Muscle of back (tissue), 11 donors: ENCODE data around the gene GSK3A. TPM values are rescaled to one million over a fixed set of nuclear protein-coding genes. Genes with fewer than 3 reads are reported as not detected.
"Not testable (repeated sequence)": the region's sequence is repeated elsewhere in the genome, so short reads cannot be mapped to it uniquely, and the experiment has no call there.

Source experiments
- DNase-seq, 3 donors: peaks; one replicate each; pipeline versions ENCODE4 v3.0.0 to v3.0.0-alpha.2; 2013
- polyA plus RNA-seq, 10 donors: library from polyadenylated mRNA; unstranded; fragments of 120-200 nt; gene quantifications; one replicate each; pipeline ENCODE4 v1.2.1, GENCODE V29; 2013; ENCODE audit not compliant: insufficient read length in 10 of 10

Gene GSK3A
- polyA plus RNA-seq, 10 donors = 34.4 to 49.0 (median 42.1) TPM

- DNase-seq = peak in 1 of 3 donors; percentile 43
Observed at GRCh38 chr19:42269478-42270345, 27.3 kb upstream of the GSK3A start.

GRCh38 chr19:42268704-42269477, 26.5 kb upstream of the GSK3A start, which contains the start of gene CIC:
CIC (plus strand) TSS chr19:42269252; CDS start chr19:42271784, 2,532 bp downstream.
- peak; percentile 100 for DNase-seq

- DNase-seq = peak; percentile 99 to 100 (median 100)
Observed at GRCh38 chr19:42268142-42268703, 25.8 kb upstream of the GSK3A start.

DNA sequence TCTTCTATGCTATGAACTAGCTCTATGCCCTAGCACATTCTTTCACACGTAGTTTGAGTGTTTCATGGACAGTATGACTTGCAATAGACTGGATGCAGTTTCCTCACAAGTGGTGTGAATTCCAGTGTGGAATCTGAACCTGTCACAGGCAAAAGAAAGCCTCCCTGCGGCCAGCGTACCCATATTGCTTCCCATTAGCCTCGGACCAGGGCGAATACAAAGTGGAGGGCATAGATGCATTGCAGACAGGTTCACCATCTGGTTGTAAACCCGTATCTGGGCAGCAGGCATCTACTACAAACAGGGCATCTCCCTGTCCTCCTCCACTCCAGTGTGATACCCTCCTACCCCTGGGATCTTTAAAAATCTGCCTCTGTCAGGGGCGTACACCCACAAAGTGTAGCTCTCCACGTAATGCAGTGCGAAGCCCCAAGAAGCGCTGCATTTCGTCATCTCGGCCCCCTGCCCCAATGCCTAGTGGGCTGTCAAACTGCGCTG, 25.3 kb upstream of the GSK3A start:
- DNase-seq = no peak

GRCh38 chr19:42266928-42267603, 24.7 kb upstream of the GSK3A start:
- DNase-seq = not testable (repeated sequence)

GRCh38 chr19:42266105-42266504, 23.7 kb upstream of the GSK3A start:
- not testable (repeated sequence) for DNase-seq

DNA sequence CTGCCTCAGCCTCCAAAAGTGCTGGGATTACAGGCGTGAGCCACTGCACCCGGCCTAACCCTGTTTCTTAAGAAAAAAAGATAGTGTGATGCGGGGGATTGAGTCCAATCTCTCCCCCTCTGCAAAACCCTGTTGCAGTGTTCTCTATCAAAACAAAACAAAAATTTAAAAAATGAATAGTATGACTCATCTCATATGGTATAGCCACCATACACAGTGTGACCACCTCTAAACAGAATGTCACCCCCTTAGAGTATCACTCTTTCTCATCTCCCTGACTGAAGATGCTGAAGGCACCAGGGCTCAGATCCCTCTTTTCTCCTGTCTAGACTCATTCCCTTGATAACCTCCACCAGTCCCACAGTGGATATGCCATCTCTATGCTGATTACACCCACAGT, 19.4 kb upstream of the GSK3A start:
- no peak for DNase-seq

DNA sequence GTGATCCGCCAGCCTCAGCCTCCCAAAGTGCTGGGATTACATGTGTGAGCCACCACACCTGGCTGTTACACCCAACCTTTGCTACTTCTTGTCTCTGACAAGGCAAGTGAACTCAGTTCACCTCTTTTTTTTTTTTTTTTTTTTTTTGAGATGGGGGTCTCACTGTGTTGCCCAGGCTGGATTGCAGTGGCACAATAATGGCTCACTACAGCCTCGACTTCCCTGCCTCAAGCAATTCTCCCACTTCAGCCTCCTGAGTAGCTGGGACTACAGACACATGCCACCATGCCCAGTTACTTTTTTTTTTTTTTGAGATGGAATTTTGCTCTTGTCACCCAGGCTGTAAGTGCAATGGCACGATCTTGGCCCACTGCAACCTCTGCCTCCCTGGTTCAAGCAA, 15.4 kb upstream of the GSK3A start:
- not testable (repeated sequence) for DNase-seq

DNA sequence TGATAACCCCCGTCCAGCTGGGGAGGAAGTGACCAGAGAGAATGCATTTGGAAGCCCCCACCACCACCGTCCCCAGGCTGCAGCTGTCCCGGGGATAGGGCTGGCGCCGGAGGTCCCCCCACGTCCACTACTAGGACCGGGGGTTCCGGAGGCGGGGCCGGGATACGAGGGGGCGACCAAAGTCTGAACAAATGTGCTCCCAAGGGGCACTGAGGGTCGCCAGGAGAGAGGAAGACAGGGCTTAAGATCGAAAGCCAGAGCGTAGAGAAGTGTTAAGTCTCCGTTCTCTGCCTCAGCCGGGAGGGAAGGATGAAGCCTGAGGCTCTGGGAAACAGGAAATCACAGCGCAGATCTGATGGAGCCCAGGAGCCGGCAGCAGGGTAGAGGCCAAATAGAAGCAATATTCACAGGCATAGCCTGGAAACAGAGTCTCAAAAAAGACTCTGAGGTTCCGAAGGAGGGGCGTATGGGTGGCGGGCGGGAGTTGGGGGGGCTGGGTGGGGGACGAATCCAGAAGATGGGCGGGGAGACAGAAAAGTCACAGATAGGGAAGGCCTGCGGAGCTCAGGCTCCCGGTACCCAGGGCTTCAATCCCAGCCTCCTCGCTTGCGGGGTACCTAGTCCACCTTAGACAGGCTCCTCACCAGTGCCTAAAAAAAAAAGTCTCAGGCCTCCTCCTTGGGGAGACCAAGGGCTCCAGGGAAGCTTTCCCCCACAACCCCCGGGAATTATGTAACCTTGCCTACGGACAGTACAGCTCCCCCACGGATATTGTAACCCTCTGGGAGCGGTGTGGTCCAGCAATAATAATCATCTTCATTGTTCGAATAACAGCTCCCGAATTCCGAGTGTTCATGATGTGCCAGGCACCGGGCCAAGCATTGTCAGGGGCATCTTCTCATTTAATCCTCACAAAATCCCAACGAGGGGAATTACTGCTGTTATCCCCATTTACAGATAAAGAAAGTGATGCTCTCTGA, 13.7 kb upstream of the GSK3A start:
- peak; percentile 58 to 92 (median 82) for DNase-seq

- peak; percentile 92 to 98 (median 96) for DNase-seq
Observed at GRCh38 chr19:42254850-42255765, 12.7 kb upstream of the GSK3A start, which contains the start of gene ERF. ERF (minus strand) TSS chr19:42255128; CDS start chr19:42254999, 129 bp downstream.

DNA sequence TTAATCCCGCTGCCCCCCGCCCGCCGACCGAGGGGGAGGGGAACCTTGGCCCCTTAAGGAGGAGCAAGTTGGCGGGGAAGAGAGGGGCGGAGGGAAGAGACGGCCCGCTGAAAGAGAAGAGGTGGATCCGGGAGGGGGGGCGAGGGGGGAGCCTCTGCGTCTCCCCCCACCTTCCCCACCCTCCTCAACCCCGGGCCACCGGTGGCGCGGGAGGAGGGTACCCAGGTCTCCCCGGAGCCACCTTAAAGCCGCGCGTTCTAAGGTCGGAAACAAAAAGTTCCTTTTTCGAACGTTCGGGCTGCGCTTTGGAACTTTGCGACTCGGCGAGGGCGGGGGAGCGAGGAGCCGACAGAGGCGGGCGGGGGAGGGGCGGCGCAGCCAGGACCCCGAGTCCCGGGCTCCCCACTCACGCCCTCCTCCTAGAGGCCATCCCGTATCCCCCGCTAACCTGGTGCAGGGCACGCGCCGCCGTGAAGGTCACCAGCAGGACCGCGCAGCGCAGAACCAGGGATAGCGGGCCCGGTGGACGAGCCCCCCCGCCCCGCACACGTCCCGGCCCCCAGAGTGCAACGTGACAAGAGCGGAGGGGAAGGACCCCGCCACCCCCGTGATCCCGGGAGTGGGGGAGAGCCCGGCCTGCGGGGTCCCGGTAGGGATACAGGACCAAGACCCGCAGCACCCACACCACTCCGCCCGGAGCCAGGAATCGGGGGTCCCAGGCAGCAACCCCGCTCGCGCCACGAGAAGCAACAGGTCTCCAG, 11.9 kb upstream of the GSK3A start:
- peak; percentile 70 to 95 (median 86) for DNase-seq

- peak; percentile 33 to 84 (median 64) for DNase-seq
Observed at GRCh38 chr19:42253245-42254088, 11.1 kb upstream of the GSK3A start.

DNA sequence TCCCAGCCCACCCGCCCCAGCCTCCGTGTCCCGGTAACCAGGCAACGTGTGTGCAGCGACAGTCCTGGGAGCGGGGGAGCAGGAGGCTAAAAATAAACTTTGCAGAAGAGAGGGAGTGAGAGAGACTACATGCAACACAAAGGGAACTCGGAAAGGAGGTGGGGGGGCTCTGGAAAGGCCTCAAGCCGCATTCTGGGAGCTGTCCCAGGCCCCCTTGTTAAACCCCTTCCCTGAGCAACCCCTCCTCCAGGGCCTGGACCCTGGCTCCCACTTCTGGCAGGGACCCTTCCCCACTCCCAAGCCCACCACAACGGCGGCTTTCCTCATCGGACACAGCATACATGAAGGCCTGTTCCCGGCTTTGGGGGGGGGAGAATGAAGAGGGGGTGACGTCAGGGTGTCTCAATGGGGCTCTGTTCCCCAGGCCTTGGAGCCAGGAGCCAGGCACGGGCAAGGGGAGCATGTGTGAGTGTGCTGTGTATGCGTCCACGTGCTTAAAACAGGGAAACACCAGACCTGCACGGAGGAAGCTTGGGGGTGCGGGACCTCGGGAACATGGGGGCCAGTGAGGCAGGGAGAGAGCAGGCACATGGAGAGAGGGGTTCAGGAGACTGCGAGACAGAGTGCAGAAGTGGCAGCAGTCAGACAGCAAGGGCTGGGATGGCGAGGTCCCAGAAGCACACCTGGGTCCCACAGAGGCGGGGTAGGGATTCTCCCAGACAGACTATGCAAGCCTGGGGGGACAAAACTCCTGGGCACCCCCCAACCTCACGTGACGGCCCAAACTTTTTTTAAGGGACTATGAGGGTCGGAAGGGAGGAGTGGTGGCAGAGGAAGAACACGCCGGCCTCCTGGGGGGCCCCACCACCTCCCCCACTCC, 10.2 kb upstream of the GSK3A start:
- peak; percentile 53 to 86 (median 73) for DNase-seq

DNA sequence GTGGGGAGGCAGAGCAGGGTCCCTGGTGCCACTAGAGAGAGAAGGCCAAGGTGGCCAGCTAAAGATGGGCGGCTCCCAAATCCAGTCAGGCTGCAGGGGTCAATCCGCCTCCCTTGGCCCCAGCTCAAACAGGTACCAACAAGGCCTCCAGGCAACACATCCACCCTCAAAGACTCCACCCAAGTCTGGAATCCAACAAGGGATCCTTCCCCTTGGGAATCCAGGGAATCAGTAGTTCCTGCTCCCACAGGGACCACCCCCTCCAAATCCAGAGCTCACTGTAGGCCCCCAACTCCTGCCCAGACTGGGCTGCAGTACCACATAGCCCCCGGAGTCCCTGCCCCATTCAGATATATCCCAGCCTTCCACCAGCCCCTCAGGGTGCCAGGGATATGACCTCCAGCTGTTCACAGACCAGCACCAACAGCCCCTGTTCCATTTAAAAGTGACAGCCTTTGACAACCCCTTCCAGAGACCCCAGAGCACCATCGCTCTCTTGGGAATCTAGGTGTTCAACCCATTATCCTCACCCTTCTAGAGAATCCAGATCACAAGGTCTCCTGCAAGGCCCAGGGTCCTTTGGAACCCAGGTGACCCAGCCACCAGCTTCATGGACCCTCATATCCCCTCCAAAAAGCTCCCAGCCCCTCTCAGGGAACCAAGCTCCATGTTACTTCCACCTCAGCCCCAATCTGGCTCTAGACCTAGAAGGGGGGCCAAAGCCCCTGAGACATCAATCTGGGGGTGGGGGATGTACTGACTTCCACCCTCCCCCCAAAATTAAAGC, 9.4 kb upstream of the GSK3A start:
- no peak for DNase-seq
